SK-N-SH (cell line): ENCODE results near the gene NFATC3. TPM values are rescaled to one million over a fixed set of nuclear protein-coding genes. Genes with fewer than 3 reads are reported as not detected.

Experiments used
- CTCF ChIA-PET: fragments of 300-600, 350-600 bp; formaldehyde crosslinking; extraction: SDS; loops from one replicate; lab custom pipeline; 2021; lab: Yijun Ruan, JAX
- POLR2A ChIA-PET: fragments of 350-600 bp; sonication (Branson Sonifier 250); formaldehyde crosslinking; extraction: SDS; loops from one replicate; lab custom pipeline; 2020; ENCODE audit warnings: antibody characterized with exemption, inconsistent platforms; lab: Yijun Ruan, JAX
- DNase-seq: peaks from one replicate; pipeline ENCODE4 v3.0.0; 2012
- H2AFZ ChIP-seq: fragments of 200-600 bp; sonication (generic); 2 replicates; pipeline ENCODE4 v1.8.1; 2016; ENCODE audit warnings: antibody characterized with exemption, mild to moderate bottlenecking, low read depth
- H3F3A ChIP-seq: fragments of 200-600 bp; sonication (generic); replicated peaks from 2 replicates; pipeline ENCODE3; 2016; ENCODE audit warnings: antibody characterized with exemption, mild to moderate bottlenecking; ENCODE audit not compliant: insufficient read depth
- H3K27ac ChIP-seq, 2 experiments: fragments of 200-500 bp in 1 of 2; fragments of 200-600 bp in 1 of 2; sonication (Bioruptor generic) in 1 of 2; sonication (generic), shearing (Covaris generic) in 1 of 2; 2 replicates each; pipeline versions ENCODE4 v1.5.1 to v1.6.1; 2014 to 2016; ENCODE audit warnings: low read depth in 2 of 2, inconsistent platforms in 1 of 2, low read length in 1 of 2, mild to moderate bottlenecking in 1 of 2, mixed read lengths in 1 of 2
- H3K27me3 ChIP-seq: fragments of 200-600 bp; sonication (generic), shearing (Covaris generic); 2 replicates; pipeline ENCODE4 v1.6.1; 2016; ENCODE audit warnings: mixed run types; ENCODE audit not compliant: insufficient read depth
- H3K36me3 ChIP-seq, 2 experiments: fragments of 200-500 bp in 1 of 2; fragments of 200-600 bp in 1 of 2; sonication (Bioruptor generic) in 1 of 2; sonication (generic) in 1 of 2; replicated peaks in 1 of 2; 2 replicates each; pipeline versions ENCODE3 to v1.5.1; 2014 to 2016; ENCODE audit warnings: low read length in 1 of 2, mild to moderate bottlenecking in 1 of 2; ENCODE audit not compliant: insufficient read depth in 2 of 2, control insufficient read depth in 1 of 2
- H3K4me1 ChIP-seq, 2 experiments: fragments of 200-500 bp in 1 of 2; fragments of 200-600 bp in 1 of 2; sonication (Bioruptor generic) in 1 of 2; sonication (generic), shearing (Covaris generic) in 1 of 2; 2 replicates each; pipeline versions ENCODE4 v1.5.1 to v1.6.1; 2014 to 2016; ENCODE audit warnings: low read depth in 1 of 2, low read length in 1 of 2, mixed run types in 1 of 2; ENCODE audit not compliant: insufficient read depth in 2 of 2, control insufficient read depth in 1 of 2
- H3K4me2 ChIP-seq: fragments of 200-600 bp; sonication (generic), shearing (Covaris generic); 2 replicates; pipeline ENCODE4 v1.6.1; 2017; ENCODE audit warnings: mixed run types
- H3K4me3 ChIP-seq, 2 experiments: fragments of 200-500 bp in 1 of 2; fragments of 200-600 bp in 1 of 2; sonication (Bioruptor generic) in 1 of 2; sonication (generic), shearing (Covaris generic) in 1 of 2; 2 replicates each; pipeline versions ENCODE4 v1.5.1 to v1.8.1; 2014 to 2016; ENCODE audit warnings: low read depth in 2 of 2, inconsistent platforms in 1 of 2, low read length in 1 of 2, mild to moderate bottlenecking in 1 of 2, mixed read lengths in 1 of 2, moderate library complexity in 1 of 2
- H3K79me2 ChIP-seq: fragments of 200-600 bp; sonication (generic); 2 replicates; pipeline ENCODE4 v1.8.1; 2017; ENCODE audit warnings: mild to moderate bottlenecking; ENCODE audit not compliant: insufficient read depth
- H3K9ac ChIP-seq: fragments of 200-600 bp; sonication (generic); 2 replicates; pipeline ENCODE4 v1.6.1; 2017; ENCODE audit warnings: mixed run types
- H3K9me2 ChIP-seq: fragments of 200-600 bp; sonication (generic); 2 replicates; pipeline ENCODE4 v1.6.1; 2017; ENCODE audit warnings: mixed run types
- H3K9me3 ChIP-seq: fragments of 200-600 bp; sonication (generic); 2 replicates; pipeline ENCODE4 v1.6.1; 2017; ENCODE audit warnings: mixed run types, mild to moderate bottlenecking, moderate library complexity
- H4K20me1 ChIP-seq: fragments of 200-600 bp; sonication (generic); 2 replicates; pipeline ENCODE4 v1.6.1; 2017; ENCODE audit warnings: mild to moderate bottlenecking, mixed run types; ENCODE audit not compliant: insufficient read depth
- CHD2 ChIP-seq: fragments of 150-350 bp; IDR thresholded peaks from 2 replicates; pipeline ENCODE4 v1.6.1; 2018; ENCODE audit warnings: low read length; ENCODE audit not compliant: partially characterized antibody
- ELF1 ChIP-seq: IDR thresholded peaks from 2 replicates; pipeline ENCODE4 v1.4.0; 2012
- EP300 ChIP-seq, 2 experiments: IDR thresholded peaks; 2 replicates each; pipeline versions ENCODE4 v1.4.0 to v1.6.1; 2012; ENCODE audit warnings: borderline replicate concordance in 1 of 2, low read depth in 1 of 2, low read length in 1 of 2
- EZH2phosphoT487 ChIP-seq: fragments of 200-600 bp; sonication (generic); IDR thresholded peaks from 2 replicates; pipeline ENCODE4 v1.6.1; 2017; ENCODE audit warnings: low read depth, mixed run types, mild to moderate bottlenecking, antibody characterized with exemption, moderate library complexity, borderline replicate concordance
- FOXJ3 ChIP-seq: sonication (generic); formaldehyde crosslinking; IDR thresholded peaks from 2 replicates; pipeline ENCODE4 v1.5.1; 2020; ENCODE audit warnings: mild to moderate bottlenecking, missing genetic modification reagents
- FOXM1 ChIP-seq: IDR thresholded peaks from 2 replicates; pipeline ENCODE4 v1.4.0; 2012; ENCODE audit warnings: low read depth, mild to moderate bottlenecking
- JUND ChIP-seq: IDR thresholded peaks from 2 replicates; pipeline ENCODE4 v1.4.0; 2012
- MAX ChIP-seq: IDR thresholded peaks from 2 replicates; pipeline ENCODE4 v1.4.0; 2012; ENCODE audit warnings: low read depth
- NFIC ChIP-seq: IDR thresholded peaks from 2 replicates; pipeline ENCODE4 v1.4.0; 2012; ENCODE audit warnings: borderline replicate concordance
- PBX3 ChIP-seq: IDR thresholded peaks from 2 replicates; pipeline ENCODE4; 2012
- POLR2AphosphoS5 ChIP-seq: IDR thresholded peaks from 2 replicates; pipeline ENCODE4 v1.6.1; 2012; ENCODE audit warnings: low read depth, low read length
- RCOR1 ChIP-seq: fragments of 150-350 bp; IDR thresholded peaks from 2 replicates; pipeline ENCODE4 v1.6.1; 2017; ENCODE audit warnings: antibody characterized with exemption, low read length
- SIN3A ChIP-seq: IDR thresholded peaks from 2 replicates; pipeline ENCODE4 v1.6.1; 2012; ENCODE audit warnings: low read depth, mild to moderate bottlenecking, low read length, moderate library complexity, borderline replicate concordance
- TAF1 ChIP-seq: IDR thresholded peaks from 2 replicates; pipeline ENCODE4 v1.6.1; 2012; ENCODE audit warnings: low read depth, mild to moderate bottlenecking, low read length, moderate library complexity, borderline replicate concordance
- TEAD4 ChIP-seq: IDR thresholded peaks from 2 replicates; pipeline ENCODE4 v1.4.0; 2012; ENCODE audit warnings: mild to moderate bottlenecking, borderline replicate concordance; ENCODE audit not compliant: insufficient read depth
- WGBS: methylation state at CpG from one replicate; pipeline ENCODE4 v1.1.6; 2017; ENCODE audit warnings: low lambda C conversion rate; 5-methylcytosine and 5-hydroxymethylcytosine counted together
- polyA plus RNA-seq, 3 experiments: library from polyadenylated mRNA; depleted of rRNA; stranded (reverse); fragments of >200 nt; gene quantifications; 2 replicates each; pipeline ENCODE4 v1.2.3, GENCODE V29; 2012
- TF ChIP-seq, protein P1 (sequence below): IDR thresholded peaks from 2 replicates; pipeline ENCODE4 v1.4.0; 2012; ENCODE audit warnings: low read depth, borderline replicate concordance

The NFATC3 gene
- polyA plus RNA-seq, 1 of the 3 experiments (the other 2 are of a cell fraction) = 5.7 TPM

GRCh38 chr16:68061396-68061795, 23.8 kb upstream of the NFATC3 start:
- H3K36me3 ChIP-seq = peaks cover 4 to 13% of the 10 kb centered on the region in 2 experiments
- peaks cover 30% of the 10 kb centered on the region for H3F3A ChIP-seq
- H3K9me2 ChIP-seq = no peaks in the 10 kb centered on the region
- H3K79me2 ChIP-seq = no peaks in the 10 kb centered on the region
- CTCF ChIA-PET = interaction anchor here (0.9 to 1.6 kb wide), 3 partner anchors 9 to 245 kb away, joined by 4 to 5 read pairs (median 4); no protein-coding TSS in a partner anchor
- peaks cover 0 to 19% of the 10 kb centered on the region in 2 experiments; a peak in 2 of 4 replicates for H3K4me1 ChIP-seq
- no peak overlapping the region for H2AFZ ChIP-seq
- H3K9me3 ChIP-seq = no peaks in the 10 kb centered on the region
- no peak overlapping the region for H3K9ac ChIP-seq
- H3K4me3 ChIP-seq = no peak overlapping the region
- TF ChIP-seq TAF1 (no peak), POLR2AphosphoS5 (no peak), EZH2phosphoT487 (no peak)
- TF ChIP-seq, all 33 proteins: peak for 0
- WGBS = 82% methylated on average over 3 of the region's 3 CpGs
- DNase-seq = no peak
- 0 out of 2 replicates have a peak, but pooled peaks cover 2% of the 10 kb centered on the region for H4K20me1 ChIP-seq
- no peak overlapping the region for H3K27ac ChIP-seq
- POLR2A ChIA-PET = no interaction called here
- no peak overlapping the region for H3K4me2 ChIP-seq
- no peaks in the 10 kb centered on the region for H3K27me3 ChIP-seq

DNA sequence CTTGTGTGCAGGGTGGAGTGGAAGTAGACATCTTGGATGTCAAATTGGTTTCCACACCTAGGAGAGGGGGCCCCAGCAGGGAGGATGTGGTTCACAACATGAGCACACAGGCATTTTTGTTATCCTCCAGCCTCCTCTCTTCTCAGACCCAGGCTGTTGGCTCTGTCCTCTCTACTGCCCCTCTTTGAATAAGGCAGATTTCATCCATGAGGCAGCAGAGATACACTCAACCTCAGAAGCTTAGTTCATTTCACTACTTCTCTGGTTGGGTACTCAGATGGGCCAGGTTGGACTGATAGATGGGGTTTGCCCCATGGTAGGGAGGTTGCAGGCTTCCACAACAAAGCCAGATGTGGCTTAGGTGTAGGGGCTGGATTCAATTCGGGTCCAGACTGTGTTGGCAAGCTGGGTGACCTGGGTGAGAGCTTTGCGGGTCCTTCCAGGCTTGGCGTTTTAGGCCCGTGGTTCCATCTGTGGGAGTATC, 22.2 kb upstream of the NFATC3 start:
- H3K27me3 ChIP-seq = no peaks in the 10 kb centered on the region
- H3K9me2 ChIP-seq = no peaks in the 10 kb centered on the region
- no peak overlapping the region for H2AFZ ChIP-seq
- peaks cover 0 to 19% of the 10 kb centered on the region in 2 experiments; a peak in 2 of 4 replicates for H3K4me1 ChIP-seq
- TF ChIP-seq EP300 (IDR thresholded peaks at IDR 0.05; ENCODE audit: borderline replicate concordance in 1 of 2, low read depth in 1 of 2, low read length in 1 of 2) (no peak), JUND (no peak), RCOR1 (no peak), MAX (no peak), FOXM1 (no peak), ELF1 (no peak), FOXJ3 (no peak), TEAD4 (no peak), PBX3 (no peak), CHD2 (no peak), SIN3A (no peak), TAF1 (no peak), NFIC (no peak)
- TF ChIP-seq, protein P1, sequence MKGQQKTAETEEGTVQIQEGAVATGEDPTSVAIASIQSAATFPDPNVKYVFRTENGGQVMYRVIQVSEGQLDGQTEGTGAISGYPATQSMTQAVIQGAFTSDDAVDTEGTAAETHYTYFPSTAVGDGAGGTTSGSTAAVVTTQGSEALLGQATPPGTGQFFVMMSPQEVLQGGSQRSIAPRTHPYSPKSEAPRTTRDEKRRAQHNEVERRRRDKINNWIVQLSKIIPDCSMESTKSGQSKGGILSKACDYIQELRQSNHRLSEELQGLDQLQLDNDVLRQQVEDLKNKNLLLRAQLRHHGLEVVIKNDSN = no peak
- TF ChIP-seq, all 33 proteins: peak for 0
- no peak overlapping the region for H3K4me3 ChIP-seq
- H3K9ac ChIP-seq = no peak overlapping the region
- 0 out of 2 replicates have a peak, but pooled peaks cover 2% of the 10 kb centered on the region for H4K20me1 ChIP-seq
- no peaks in the 10 kb centered on the region for H3K79me2 ChIP-seq
- peaks cover 36% of the 10 kb centered on the region for H3F3A ChIP-seq
- WGBS = 81% methylated on average over 4 of the region's 4 CpGs
- no peak overlapping the region for H3K27ac ChIP-seq
- H3K36me3 ChIP-seq = peaks cover 5 to 13% of the 10 kb centered on the region in 2 experiments
- CTCF ChIA-PET = interaction anchor here (1.1 to 2.5 kb wide), 4 partner anchors 22 to 165 kb away, joined by 3 to 11 read pairs (median 4); partner anchors contain the start of gene NFATC3
- POLR2A ChIA-PET = no interaction called here
- no peaks in the 10 kb centered on the region for H3K9me3 ChIP-seq
- no peak for DNase-seq
- no peak overlapping the region for H3K4me2 ChIP-seq
